SU-DHL-6 (cell line): Measurements from ENCODE around the gene SPNS2.

ENCODE experiments used
- H2AFZ ChIP-seq: fragments of 200-600 bp; sonication (generic); 2 replicates; pipeline ENCODE4 v1.6.1; 2014; ENCODE audit warnings: low read depth, mild to moderate bottlenecking, moderate library complexity, mixed read lengths, antibody characterized with exemption, low read length; ENCODE audit not compliant: severe bottlenecking
- H3F3A ChIP-seq: fragments of 200-600 bp; shearing (Covaris generic); 2 replicates; pipeline ENCODE4 v1.6.0; 2016; ENCODE audit warnings: antibody characterized with exemption, mild to moderate bottlenecking; ENCODE audit not compliant: insufficient read depth
- H3K27ac ChIP-seq: fragments of 200-600 bp; sonication (generic); 2 replicates; pipeline ENCODE4 v1.5.1; 2016; ENCODE audit warnings: low read depth, mild to moderate bottlenecking, low read length, moderate library complexity, mixed read lengths
- H3K27me3 ChIP-seq: fragments of 200-600 bp; sonication (generic), shearing (Covaris generic); 2 replicates; pipeline ENCODE4 v1.6.0; 2014; ENCODE audit warnings: mild to moderate bottlenecking, low read length
- H3K36me3 ChIP-seq: fragments of 200-600 bp; sonication (generic); 2 replicates; pipeline ENCODE4 v1.6.1; 2014; ENCODE audit warnings: mild to moderate bottlenecking, low read length, mixed read lengths
- H3K4me2 ChIP-seq: fragments of 300-600, 200-600 bp; shearing (Covaris generic), sonication (generic); 2 replicates; pipeline ENCODE4 v1.6.0; 2014; ENCODE audit warnings: low read length, low read depth, mild to moderate bottlenecking; ENCODE audit not compliant: poor library complexity, severe bottlenecking
- H3K4me3 ChIP-seq: fragments of 200-600 bp; sonication (generic); 2 replicates; pipeline ENCODE4 v1.5.1; 2014; ENCODE audit warnings: antibody characterized with exemption, low read length, mild to moderate bottlenecking, mixed read lengths; ENCODE audit not compliant: insufficient read depth, poor library complexity, severe bottlenecking
- H3K79me2 ChIP-seq: fragments of 200-600 bp; sonication (generic); 2 replicates; pipeline ENCODE4 v1.6.1; 2014; ENCODE audit warnings: mild to moderate bottlenecking, low read length, moderate library complexity; ENCODE audit not compliant: insufficient read depth
- H3K9ac ChIP-seq: fragments of 200-600 bp; sonication (generic); 2 replicates; pipeline ENCODE4 v1.7.0; 2014; ENCODE audit warnings: mild to moderate bottlenecking, low read length
- H3K9me2 ChIP-seq: fragments of 200-600 bp; sonication (generic); replicated peaks from 2 replicates; pipeline ENCODE4 v1.6.1; 2014; ENCODE audit warnings: low read length; ENCODE audit not compliant: insufficient read depth
- H3K9me3 ChIP-seq: fragments of 200-600 bp; sonication (generic); 2 replicates; pipeline ENCODE4 v1.6.1; 2014; ENCODE audit warnings: low read length, mixed read lengths; ENCODE audit not compliant: insufficient read depth
- H4K20me1 ChIP-seq: fragments of 200-600 bp; sonication (generic); 2 replicates; pipeline ENCODE4 v1.6.1; 2014; ENCODE audit warnings: low read depth, mild to moderate bottlenecking, antibody characterized with exemption, low read length, moderate library complexity, mixed read lengths
- EZH2phosphoT487 ChIP-seq: fragments of 200-600 bp; sonication (generic), shearing (Covaris generic); conservative IDR thresholded peaks from 2 replicates; pipeline ENCODE4 v1.6.1; 2018; ENCODE audit warnings: mild to moderate bottlenecking, antibody characterized with exemption, low read length, moderate library complexity, mixed read lengths
- TF ChIP-seq, protein P1 (sequence below): fragments of 200-600 bp; sonication (generic); IDR thresholded peaks from one replicate; pipeline ENCODE4 v1.5.1; 2017; ENCODE audit warnings: antibody characterized with exemption, mild to moderate bottlenecking, low read length, moderate library complexity; ENCODE audit not compliant: insufficient read depth, poor library complexity, severe bottlenecking

The SPNS2 gene

DNA sequence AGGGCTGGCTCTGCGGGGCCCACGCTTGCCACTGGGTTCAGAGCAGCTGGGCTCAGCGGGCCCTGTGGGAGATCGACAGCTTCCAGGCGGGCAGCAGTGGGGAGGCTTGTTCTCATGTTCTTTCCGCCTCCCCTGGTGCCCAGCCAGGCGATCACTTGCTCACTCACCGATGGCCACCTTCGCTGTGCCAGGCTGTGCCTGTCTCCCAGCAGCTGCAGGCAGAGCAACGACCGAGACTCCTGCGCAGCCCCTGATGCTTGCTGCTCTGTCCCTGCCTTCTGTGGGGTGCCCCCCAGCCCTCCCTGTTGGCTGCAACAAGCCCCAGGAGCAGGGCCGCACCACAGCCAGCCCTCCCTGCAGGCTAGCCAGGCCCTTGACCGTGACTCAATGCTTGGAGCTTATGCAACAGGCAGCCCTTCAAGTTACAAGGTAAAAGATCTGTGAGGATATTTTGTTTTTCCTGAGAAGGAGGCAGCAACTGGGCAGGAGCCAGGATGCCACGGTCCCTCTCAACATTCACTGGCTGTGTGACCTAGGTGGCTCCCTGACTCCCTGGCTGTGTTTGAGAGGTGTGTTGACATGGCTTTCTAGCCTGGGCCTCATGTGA is 9.6 kb upstream of the SPNS2 start:
- H3F3A ChIP-seq, result no peaks in the 10 kb centered on the region
- H3K4me2 ChIP-seq, result no peak overlapping the region
- no peak overlapping the region for H3K9ac ChIP-seq
- H3K79me2 ChIP-seq, result no peaks in the 10 kb centered on the region
- no peak overlapping the region for H2AFZ ChIP-seq
- H3K4me3 ChIP-seq, result no peak overlapping the region
- H3K9me2 ChIP-seq, result no peaks in the 10 kb centered on the region
- no peaks in the 10 kb centered on the region for H3K27me3 ChIP-seq
- TF ChIP-seq EZH2phosphoT487, result no peak
- TF ChIP-seq, protein P1, sequence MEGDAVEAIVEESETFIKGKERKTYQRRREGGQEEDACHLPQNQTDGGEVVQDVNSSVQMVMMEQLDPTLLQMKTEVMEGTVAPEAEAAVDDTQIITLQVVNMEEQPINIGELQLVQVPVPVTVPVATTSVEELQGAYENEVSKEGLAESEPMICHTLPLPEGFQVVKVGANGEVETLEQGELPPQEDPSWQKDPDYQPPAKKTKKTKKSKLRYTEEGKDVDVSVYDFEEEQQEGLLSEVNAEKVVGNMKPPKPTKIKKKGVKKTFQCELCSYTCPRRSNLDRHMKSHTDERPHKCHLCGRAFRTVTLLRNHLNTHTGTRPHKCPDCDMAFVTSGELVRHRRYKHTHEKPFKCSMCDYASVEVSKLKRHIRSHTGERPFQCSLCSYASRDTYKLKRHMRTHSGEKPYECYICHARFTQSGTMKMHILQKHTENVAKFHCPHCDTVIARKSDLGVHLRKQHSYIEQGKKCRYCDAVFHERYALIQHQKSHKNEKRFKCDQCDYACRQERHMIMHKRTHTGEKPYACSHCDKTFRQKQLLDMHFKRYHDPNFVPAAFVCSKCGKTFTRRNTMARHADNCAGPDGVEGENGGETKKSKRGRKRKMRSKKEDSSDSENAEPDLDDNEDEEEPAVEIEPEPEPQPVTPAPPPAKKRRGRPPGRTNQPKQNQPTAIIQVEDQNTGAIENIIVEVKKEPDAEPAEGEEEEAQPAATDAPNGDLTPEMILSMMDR, result no peak
- H3K27ac ChIP-seq, result no peak overlapping the region
- H3K9me3 ChIP-seq, result no peaks in the 10 kb centered on the region
- no peaks in the 10 kb centered on the region for H3K36me3 ChIP-seq
- no peaks in the 10 kb centered on the region for H4K20me1 ChIP-seq

DNA sequence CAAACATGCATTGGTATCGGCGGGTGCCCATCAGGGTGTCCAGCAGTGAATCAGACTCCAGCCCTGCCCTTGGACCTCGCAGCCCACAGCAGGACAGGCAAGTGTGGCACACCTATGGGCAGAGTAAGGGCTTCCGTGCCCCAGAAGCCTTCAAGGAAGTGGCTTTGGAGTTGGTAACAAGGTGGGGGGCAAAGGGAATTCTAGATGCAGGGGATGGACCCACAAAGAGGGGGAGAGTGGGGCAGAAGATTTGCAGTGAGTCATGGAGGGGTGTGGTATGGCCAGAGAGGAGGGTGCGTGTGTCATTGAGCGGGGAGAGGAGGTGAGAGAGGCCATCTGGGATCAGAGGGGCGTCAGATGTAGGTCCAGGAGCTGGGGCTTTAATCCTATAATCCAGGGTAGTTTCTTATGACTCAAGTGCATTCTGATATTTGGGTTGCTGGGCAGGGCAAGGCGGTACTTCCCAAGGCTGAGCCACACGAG is 8.5 kb upstream of the SPNS2 start:
- Histone ChIP-seq H3K4me2 (no peak overlapping the region), H3K79me2 (no peaks in the 10 kb centered on the region), H3K36me3 (no peaks in the 10 kb centered on the region), H3F3A (no peaks in the 10 kb centered on the region), H3K9ac (no peak overlapping the region), H4K20me1 (no peaks in the 10 kb centered on the region), H2AFZ (no peak overlapping the region), H3K9me3 (no peaks in the 10 kb centered on the region), H3K4me3 (no peak overlapping the region), H3K9me2 (no peaks in the 10 kb centered on the region), H3K27me3 (no peaks in the 10 kb centered on the region), H3K27ac (no peak overlapping the region)
- TF ChIP-seq, protein P1, result no peak
- no peak for TF ChIP-seq EZH2phosphoT487

DNA sequence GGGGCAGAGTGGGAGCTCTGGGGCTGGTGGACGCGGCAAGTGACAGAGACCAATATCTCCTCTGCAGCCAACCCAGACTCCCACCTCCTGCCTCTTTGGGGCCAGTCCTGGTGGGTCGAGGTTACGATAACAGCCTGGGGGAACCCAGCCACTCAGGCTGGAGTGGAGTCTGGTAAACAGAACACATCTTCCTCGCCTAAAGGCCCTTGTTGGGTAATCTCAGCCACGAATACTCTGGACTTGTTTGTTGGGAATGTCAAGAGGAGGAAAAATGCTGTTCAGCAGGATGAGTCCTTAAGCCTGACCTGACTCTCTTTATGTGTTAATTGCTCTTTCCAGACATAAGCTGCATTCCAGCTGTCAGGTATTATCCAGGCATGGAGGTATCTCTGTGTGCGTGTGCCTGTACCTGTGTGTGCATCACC is 8.0 kb upstream of the SPNS2 start:
- Histone ChIP-seq H3K4me2 (no peak overlapping the region), H3K27ac (no peak overlapping the region)

More for the DNA sequence above, 8.0 kb upstream of the SPNS2 start:
- H3F3A ChIP-seq, result no peaks in the 10 kb centered on the region
- no peaks in the 10 kb centered on the region for H3K9me2 ChIP-seq
- H3K4me3 ChIP-seq, result no peak overlapping the region
- H3K9ac ChIP-seq, result no peak overlapping the region
- no peaks in the 10 kb centered on the region for H3K36me3 ChIP-seq
- H2AFZ ChIP-seq, result no peak overlapping the region
- no peaks in the 10 kb centered on the region for H3K9me3 ChIP-seq
- no peaks in the 10 kb centered on the region for H3K27me3 ChIP-seq
- no peaks in the 10 kb centered on the region for H4K20me1 ChIP-seq
- no peak for TF ChIP-seq EZH2phosphoT487
- TF ChIP-seq, protein P1, result no peak
- no peaks in the 10 kb centered on the region for H3K79me2 ChIP-seq
